GM18517 (cell line): ENCODE results near the gene SGCE.

Source experiments
- ATAC-seq: cut with Tn5 transposase; IDR thresholded peaks from one replicate; pipeline ENCODE4 v1.9.1; 2021; ENCODE audit warnings: mild to moderate bottlenecking, moderate library complexity; ENCODE audit not compliant: unreplicated experiment

Gene SGCE

DNA sequence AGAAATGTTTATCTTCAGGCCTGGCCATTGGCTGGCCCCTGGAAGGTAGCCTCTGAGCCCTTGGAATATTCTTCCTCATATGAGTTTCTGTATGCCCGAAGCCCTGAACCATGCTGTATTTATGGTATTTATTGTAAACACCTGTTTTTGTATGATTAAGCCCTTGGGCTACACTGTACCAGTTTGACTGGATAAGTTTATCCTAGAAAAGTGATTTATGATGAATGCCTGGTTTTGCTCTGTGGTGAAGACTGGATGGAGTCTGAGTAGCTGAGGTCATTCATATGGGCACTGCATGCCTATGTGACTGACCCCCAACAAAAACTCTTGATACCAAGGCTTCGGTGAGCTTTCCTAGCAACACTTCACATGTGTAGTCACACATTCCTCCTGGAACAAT is 79.6 kb downstream of the SGCE start:
- no peak for ATAC-seq

DNA sequence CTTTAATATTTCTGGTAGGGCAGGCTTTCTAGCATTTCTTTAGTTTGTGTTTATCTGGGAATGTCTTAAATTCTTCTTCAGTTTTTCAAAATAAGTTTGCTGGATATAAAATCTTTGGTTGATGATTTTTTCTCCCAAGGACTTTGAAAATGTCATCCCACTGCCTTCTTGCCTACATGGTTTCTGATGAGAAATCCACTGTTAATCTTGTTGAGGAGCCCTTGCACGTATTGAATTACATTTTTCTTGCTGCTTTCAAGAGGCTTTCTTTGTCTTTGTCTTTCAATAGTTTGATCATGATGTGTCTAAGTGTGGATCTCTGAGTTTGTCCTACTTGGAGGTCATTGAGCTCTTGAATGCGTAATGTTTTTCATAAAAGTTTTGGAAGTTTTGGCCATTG is 80.3 kb downstream of the SGCE start:
- no peak for ATAC-seq

DNA sequence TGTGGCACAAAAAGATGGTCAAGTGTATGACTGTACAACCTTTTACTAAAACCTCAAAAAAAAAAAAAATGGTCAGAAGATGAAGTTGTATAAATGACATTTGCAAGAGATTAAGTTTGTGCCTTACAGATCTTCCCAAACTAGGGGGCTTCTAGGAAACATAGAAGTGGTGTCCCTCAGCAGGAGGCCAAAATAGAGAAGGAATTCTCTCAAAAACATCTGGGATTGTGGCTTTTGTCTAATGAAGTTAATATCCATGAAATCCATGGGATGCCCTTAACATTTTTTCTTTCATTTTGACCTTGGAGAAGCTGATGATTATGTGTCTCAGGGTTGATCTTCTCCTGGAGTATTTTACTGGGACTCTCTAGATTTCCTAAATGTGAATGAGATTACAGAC is 84.1 kb downstream of the SGCE start:
- no peak for ATAC-seq

DNA sequence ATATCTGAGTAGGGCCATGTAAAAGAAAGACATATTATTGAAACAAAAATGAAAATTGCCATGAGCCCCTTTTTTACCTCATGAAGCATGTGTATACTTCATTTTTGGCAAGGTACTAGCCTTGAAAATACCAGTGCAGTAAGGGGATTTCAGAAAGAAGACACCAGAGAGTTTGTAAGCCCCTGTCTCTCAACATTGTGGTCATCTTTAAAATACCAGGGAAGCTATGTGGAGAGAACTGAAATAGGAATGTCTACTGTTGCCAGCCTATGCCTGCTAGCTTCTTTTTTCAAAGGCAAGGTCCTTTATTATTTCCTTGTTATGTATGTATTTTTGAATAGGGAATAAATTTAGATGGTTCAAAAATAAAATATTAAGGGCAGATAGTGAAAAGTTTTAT is 88.5 kb downstream of the SGCE start:
- no peak for ATAC-seq

DNA sequence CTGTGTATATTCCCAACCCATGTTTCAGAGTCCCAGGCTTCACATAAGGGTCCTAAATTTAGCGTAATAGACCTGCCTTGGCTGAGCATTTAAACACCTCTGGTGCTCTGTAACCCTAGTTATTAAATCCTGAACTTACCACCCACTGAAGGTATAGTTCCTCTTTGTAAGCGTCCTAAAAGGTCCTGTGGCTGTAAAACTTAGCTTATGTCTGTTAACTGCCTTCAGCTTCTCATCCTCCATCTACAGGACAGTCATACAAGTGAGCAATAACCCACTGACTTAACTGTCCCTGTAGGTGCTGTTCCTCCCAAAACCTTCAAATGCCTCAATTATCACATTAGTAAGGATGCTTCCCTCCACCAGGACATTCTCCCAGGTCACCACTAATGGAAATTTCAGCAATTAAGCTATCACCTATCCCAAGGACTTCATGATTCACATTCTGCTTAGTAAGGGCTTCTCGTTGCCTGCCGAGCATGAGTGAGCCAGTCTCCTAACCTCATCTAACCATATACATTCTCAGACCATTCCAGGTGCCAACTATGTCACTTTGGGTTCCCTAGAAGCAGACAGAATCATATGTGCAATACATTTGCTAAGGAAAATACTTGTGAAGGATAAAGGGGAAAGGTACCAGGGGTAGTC is 90.6 kb downstream of the SGCE start:
- ATAC-seq, result no peak

DNA sequence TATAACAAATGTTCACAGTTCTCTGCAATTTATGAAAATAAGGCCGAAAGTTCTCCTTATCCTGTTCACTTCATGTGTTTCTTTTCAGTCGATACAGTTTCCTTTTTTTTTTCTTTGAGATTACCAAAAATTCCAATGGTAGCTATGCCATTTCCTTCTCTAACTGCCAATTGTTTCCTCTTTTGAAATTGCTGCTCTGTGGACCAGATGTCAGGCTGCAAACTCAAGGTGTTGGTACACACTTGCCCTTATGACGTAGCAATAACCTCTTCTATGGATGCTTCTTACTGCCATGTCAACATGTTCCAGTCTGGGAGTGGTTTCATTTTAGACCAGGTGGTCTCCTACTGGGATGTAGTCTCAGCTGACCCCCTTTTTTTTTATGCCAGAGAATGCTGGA is 93.4 kb downstream of the SGCE start:
- ATAC-seq, result no peak

DNA sequence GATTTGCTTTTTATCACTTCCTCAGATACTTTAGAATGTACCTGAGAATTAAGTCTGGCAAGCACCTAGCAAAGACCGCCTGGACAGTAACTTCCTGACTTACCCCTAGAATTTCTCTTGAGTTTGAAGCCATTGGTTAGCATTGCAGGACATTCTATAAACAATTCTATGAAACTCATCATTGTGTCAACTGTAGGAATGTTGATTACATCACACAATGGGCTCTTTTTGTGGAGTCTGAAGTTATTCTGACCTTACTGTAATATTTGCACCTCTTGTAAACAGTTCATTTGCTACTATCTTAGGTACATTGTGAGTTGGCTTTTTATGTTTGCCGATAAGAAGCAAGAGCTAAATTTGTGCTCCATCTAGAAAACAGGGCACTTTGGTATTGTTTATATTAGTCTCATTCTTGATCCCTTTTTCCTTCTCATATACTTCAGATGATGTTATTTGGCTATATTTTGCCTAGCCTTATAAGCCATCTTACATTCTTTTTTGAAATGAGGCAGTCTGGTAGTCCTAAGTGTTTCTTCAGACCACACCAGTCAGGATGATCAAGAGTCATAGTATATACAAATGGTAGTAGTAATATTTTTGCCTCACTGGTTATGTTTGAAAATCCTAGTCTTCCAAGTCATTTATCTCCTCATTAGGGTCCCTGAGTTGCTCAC is 94.0 kb downstream of the SGCE start:
- ATAC-seq, result no peak

DNA sequence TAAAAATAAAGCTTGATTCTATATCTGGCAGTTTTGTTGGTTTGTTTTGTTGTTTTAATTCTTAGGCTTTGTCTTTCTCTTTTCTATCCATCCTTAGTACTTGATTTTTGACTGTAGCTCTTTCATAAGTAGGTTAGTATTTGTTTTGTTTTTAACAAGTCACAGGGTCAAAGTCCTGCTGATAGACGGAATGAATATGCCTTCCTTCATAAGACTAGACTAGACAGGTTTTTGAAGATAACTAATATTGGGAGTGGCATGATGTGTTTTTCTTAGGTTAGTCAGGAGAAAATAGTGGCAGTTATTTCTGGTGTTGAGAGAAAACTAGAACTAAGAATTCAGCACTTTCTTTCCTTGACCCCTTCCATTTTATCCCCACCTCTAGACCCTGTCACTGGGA is 96.0 kb downstream of the SGCE start:
- no peak for ATAC-seq

DNA sequence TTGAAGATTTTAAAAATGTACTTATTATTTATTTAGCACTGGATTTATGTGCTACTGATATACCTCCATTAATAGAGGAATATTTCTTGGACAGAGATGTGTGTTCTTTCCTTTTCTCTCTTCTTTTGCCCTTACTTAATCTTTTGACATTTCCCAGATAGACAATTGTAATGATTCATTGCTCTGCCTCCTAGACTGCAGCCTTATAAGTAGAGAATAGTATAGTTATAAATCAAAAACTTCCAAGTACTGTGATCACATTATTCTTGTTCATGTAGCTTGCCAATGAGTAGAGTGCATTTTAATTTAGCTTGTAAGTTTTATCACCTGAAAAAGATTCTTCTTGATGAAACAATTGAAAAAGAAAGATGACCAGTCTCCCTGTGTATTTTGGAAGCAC is 98.7 kb downstream of the SGCE start:
- no peak for ATAC-seq

DNA sequence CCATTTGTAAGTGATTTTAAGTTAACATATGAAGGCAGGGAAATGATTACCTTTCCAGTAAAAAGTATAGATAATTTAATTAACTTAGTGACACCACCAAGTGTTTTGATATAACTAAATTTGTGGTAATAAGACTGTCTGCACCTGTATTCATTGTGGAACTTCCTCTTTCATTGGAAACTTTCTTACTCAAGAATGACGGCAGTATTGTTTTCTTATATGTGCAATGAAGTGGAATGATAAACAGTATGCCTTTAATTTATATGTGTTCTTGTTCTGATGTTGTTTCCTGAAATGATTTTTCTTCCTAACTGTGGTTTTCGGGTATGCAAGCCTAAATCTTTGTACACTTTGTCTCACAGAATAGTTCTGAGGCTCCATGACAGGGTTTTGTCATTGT is 99.9 kb downstream of the SGCE start:
- peak; percentile 83 for ATAC-seq

DNA sequence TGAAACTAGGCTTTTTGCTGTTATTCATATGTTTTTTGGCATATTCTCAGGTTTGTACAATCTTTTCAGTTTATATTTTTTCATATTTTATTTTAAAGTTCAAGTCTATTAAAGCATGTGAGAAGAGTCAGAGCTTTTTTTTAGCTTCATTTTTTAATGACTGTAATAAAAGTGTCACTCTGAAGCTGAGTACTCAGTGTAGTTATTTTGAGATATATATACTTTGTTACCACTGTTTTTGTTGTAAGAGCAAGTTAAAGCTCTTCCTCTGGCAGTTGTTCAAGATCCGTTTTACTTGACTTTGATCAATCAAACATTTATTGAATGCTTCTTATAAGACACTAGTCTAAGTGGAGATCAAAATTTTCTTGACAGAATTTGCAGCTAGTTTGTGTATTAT is 108.8 kb downstream of the SGCE start:
- ATAC-seq, result no peak

DNA sequence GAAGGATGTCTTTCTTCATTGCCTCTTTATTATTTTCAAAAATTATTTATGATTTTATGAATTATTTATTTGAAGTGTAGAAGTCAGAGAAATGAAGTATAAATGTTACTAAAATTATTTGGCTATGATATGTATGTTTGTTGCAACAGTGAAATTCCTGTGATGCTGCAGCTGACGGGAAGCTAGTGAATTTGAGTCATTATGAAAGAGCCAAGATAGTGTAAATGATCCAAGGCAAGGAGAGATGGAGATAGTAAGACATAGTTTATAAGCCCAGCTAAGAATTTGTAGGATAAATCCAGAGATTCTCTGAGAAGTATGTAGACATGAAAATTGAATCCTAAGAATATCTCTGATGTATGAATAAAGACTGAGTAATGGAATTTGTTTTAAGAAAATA is 115.5 kb downstream of the SGCE start:
- no peak for ATAC-seq
